ENCODE results near the gene NAPSA. TPM values are rescaled to one million over a fixed set of nuclear protein-coding genes. Genes with fewer than 3 reads are reported as not detected.
"Not testable (repeated sequence)": the region's sequence is repeated elsewhere in the genome, so short reads cannot be mapped to it uniquely, and the experiment has no call there.

The NAPSA gene
- total and polyA plus RNA-seq, 2 experiments from 2014 or later = 0.53 to 3.5 TPM

DNA sequence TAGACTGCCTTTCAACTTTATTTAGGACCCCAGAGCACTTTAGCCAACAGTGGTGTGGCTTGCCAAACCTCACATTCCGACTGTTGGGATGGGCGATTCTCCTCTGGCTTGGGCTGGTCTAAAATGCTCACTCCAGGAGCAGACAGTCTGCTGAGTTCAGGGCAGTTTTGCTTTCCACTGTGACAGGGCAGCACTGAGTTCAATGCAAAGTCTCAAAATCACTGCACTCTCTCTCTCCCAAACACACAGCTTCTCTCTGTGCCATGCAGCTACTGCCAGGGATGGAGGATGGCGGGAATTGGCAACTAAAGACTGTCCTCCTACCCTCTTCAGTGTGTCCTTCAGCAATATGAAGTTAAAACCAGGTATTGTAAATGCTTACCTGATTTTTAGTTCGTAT lies 13.2 kb downstream of the NAPSA start:
- Histone ChIP-seq H3K27me3 (no peaks in the 10 kb centered on the region), H3K9me3 (ENCODE audit: low read depth) (no peaks in the 10 kb centered on the region), H3K36me3 (no peaks in the 10 kb centered on the region), H3K27ac (no peak overlapping the region), H3K4me1 (ENCODE audit: low read depth) (peaks cover 9% of the 10 kb centered on the region), H3K4me3 (no peak overlapping the region)
- DNase-seq (ENCODE audit: low read depth in 1 of 2, low spot score in 1 of 2) = no peak
- TF ChIP-seq, protein P1, sequence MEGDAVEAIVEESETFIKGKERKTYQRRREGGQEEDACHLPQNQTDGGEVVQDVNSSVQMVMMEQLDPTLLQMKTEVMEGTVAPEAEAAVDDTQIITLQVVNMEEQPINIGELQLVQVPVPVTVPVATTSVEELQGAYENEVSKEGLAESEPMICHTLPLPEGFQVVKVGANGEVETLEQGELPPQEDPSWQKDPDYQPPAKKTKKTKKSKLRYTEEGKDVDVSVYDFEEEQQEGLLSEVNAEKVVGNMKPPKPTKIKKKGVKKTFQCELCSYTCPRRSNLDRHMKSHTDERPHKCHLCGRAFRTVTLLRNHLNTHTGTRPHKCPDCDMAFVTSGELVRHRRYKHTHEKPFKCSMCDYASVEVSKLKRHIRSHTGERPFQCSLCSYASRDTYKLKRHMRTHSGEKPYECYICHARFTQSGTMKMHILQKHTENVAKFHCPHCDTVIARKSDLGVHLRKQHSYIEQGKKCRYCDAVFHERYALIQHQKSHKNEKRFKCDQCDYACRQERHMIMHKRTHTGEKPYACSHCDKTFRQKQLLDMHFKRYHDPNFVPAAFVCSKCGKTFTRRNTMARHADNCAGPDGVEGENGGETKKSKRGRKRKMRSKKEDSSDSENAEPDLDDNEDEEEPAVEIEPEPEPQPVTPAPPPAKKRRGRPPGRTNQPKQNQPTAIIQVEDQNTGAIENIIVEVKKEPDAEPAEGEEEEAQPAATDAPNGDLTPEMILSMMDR (IDR thresholded peaks at IDR 0.05; ENCODE audit: low read depth, low read length) = no peak

- H3K36me3 ChIP-seq = no peaks in the 10 kb centered on the region
- H3K27ac ChIP-seq = peak overlapping the region; percentile 62
- TF ChIP-seq, protein P1 (IDR thresholded peaks at IDR 0.05; ENCODE audit: low read depth, low read length) = no peak
- peaks cover 9% of the 10 kb centered on the region for H3K4me1 ChIP-seq (ENCODE audit: low read depth)
- no peaks in the 10 kb centered on the region for H3K9me3 ChIP-seq (ENCODE audit: low read depth)
- H3K4me3 ChIP-seq = no peak overlapping the region
- DNase-seq (ENCODE audit: low read depth in 1 of 2, low spot score in 1 of 2) = no peak
- no peaks in the 10 kb centered on the region for H3K27me3 ChIP-seq
These were observed 16.0 kb downstream of the NAPSA start for GRCh38 chr19:50349277-50350057.

- not testable (repeated sequence) for H3K27me3 ChIP-seq; H3K36me3 ChIP-seq; H3K4me1 ChIP-seq (ENCODE audit: low read depth); H3K9me3 ChIP-seq (ENCODE audit: low read depth); H3K27ac ChIP-seq; H3K4me3 ChIP-seq; DNase-seq (ENCODE audit: low read depth in 1 of 2, low spot score in 1 of 2)
These were observed 18.3 kb downstream of the NAPSA start for GRCh38 chr19:50347089-50347581.

DNA sequence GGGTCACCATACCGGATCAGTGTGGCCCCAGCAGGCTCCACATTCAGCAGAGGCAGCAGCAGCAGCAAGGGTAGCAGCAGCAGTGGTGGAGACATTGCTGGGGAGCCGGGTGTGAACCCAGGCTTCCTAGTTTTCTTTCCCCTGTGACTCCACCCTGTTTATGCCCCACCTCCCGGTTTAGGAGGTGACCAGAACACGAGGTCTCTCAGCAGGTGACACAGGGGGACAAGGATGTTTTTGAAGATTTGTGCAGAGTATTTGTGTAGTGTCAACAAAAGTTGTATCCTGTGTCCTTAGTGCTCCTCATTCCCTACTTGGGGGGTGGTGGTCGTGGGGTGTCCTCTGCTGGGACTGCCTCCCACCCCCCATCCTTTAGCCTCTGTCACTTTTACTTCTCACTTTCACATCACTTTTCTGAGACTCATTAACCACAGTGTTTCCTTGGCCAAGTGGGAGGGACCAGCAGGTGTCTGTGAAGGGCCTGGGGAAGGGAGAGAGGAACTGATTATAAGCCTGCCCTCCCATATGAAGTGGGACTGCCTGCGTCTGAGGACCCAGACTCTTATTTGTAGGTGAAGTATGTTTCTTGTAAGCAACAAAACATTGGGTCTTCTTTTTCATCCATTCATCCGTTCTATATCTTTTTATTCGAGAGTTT lies 20.6 kb downstream of the NAPSA start:
- TF ChIP-seq, protein P1 (IDR thresholded peaks at IDR 0.05; ENCODE audit: low read depth, low read length) = no peak
- H3K27me3 ChIP-seq = no peaks in the 10 kb centered on the region
- H3K4me3 ChIP-seq = no peak overlapping the region

DNA sequence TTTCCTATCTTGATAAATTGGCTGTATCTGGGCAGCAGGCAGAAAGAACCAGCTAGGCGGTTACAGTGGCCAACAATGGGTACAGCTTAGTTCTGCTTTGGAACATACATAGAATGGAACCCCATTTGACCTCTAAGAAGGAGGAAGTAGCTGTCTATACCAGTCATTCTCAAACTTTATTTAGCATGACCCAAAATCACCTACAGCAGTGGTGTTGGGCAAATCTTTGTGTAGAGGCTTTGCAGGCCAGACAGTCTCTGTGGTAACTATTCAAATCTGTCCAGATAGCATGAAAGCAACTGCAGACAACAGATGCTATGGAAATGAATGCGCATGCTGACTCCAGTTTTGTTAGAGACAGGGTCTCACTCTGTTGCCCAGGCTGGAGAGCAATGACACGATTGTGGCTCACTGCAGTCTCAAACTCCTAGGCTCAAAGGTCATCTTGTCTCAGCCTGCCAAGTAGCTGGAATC lies 24.3 kb downstream of the NAPSA start:
- Histone ChIP-seq H3K9me3 (ENCODE audit: low read depth) (no peaks in the 10 kb centered on the region), H3K27ac (no peak overlapping the region), H3K4me1 (ENCODE audit: low read depth) (no peaks in the 10 kb centered on the region), H3K36me3 (no peaks in the 10 kb centered on the region), H3K27me3 (no peaks in the 10 kb centered on the region), H3K4me3 (no peak overlapping the region)
- TF ChIP-seq, protein P1 (IDR thresholded peaks at IDR 0.05; ENCODE audit: low read depth, low read length) = no peak
- DNase-seq (ENCODE audit: low read depth in 1 of 2, low spot score in 1 of 2) = no peak

More for the DNA sequence above, 20.6 kb downstream of the NAPSA start:
- no peaks in the 10 kb centered on the region for H3K9me3 ChIP-seq (ENCODE audit: low read depth)
- peaks cover 9% of the 10 kb centered on the region for H3K4me1 ChIP-seq (ENCODE audit: low read depth)
- H3K36me3 ChIP-seq = no peaks in the 10 kb centered on the region
- no peak for DNase-seq (ENCODE audit: low read depth in 1 of 2, low spot score in 1 of 2)
- no peak overlapping the region for H3K27ac ChIP-seq

DNA sequence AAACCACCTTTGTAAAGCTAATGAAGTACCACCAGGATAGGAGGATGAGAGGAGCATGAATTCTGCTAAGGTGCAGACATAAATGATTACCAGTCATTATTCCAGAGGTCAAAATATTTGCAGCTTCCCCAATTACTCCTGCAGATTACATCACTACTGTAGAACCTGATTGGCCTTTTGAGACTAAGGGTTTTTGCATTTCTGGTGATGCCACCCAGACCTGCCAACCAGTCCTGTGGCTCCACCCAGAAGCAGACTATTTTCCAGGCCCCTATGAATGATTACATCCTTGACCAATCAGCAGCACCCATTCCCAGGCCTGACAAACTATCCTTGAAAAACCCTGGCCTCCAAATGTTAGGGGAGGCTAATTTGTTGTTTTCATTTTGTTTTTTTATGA lies 25.1 kb downstream of the NAPSA start:
- TF ChIP-seq, protein P1 (IDR thresholded peaks at IDR 0.05; ENCODE audit: low read depth, low read length) = no peak
- no peak overlapping the region for H3K4me3 ChIP-seq
- H3K27ac ChIP-seq = no peak overlapping the region
- no peaks in the 10 kb centered on the region for H3K27me3 ChIP-seq
- H3K9me3 ChIP-seq (ENCODE audit: low read depth) = no peaks in the 10 kb centered on the region
- H3K4me1 ChIP-seq (ENCODE audit: low read depth) = no peaks in the 10 kb centered on the region
- no peak for DNase-seq (ENCODE audit: low read depth in 1 of 2, low spot score in 1 of 2)
- no peaks in the 10 kb centered on the region for H3K36me3 ChIP-seq

GRCh38 chr19:50337031-50337430 lies 28.4 kb downstream of the NAPSA start:
- H3K27me3 ChIP-seq; H3K4me3 ChIP-seq; H3K9me3 ChIP-seq (ENCODE audit: low read depth); H3K36me3 ChIP-seq; H3K4me1 ChIP-seq (ENCODE audit: low read depth); H3K27ac ChIP-seq; DNase-seq (ENCODE audit: low read depth in 1 of 2, low spot score in 1 of 2): not testable (repeated sequence)
